Measurements from ENCODE around the gene MOK.

- TF ChIP-seq CTCF (conservative IDR thresholded peaks at IDR 0.05 in 1 of 2, IDR thresholded peaks at IDR 0.05 in 1 of 2; ENCODE audit: low read depth in 1 of 2, low read length in 2 of 2) (no peak), EZH2 (IDR thresholded peaks at IDR 0.05; ENCODE audit: low read length, missing control alignments) (no peak)
Observed at GRCh38 chr14:102248121-102248520, 56.8 kb downstream of the MOK start.
